D341Med (cell line): ENCODE results near the gene C1orf116.
A peak's percentile ranks its signal among the peaks of the same experiment; 100 is the strongest.
"Not testable (repeated sequence)": the region's sequence is repeated elsewhere in the genome, so short reads cannot be mapped to it uniquely, and the experiment has no call there.

Experiments
- DNase-seq: peaks from one replicate; pipeline ENCODE4 v3.0.0; 2012; ENCODE audit warnings: low spot score

The C1orf116 gene

DNA sequence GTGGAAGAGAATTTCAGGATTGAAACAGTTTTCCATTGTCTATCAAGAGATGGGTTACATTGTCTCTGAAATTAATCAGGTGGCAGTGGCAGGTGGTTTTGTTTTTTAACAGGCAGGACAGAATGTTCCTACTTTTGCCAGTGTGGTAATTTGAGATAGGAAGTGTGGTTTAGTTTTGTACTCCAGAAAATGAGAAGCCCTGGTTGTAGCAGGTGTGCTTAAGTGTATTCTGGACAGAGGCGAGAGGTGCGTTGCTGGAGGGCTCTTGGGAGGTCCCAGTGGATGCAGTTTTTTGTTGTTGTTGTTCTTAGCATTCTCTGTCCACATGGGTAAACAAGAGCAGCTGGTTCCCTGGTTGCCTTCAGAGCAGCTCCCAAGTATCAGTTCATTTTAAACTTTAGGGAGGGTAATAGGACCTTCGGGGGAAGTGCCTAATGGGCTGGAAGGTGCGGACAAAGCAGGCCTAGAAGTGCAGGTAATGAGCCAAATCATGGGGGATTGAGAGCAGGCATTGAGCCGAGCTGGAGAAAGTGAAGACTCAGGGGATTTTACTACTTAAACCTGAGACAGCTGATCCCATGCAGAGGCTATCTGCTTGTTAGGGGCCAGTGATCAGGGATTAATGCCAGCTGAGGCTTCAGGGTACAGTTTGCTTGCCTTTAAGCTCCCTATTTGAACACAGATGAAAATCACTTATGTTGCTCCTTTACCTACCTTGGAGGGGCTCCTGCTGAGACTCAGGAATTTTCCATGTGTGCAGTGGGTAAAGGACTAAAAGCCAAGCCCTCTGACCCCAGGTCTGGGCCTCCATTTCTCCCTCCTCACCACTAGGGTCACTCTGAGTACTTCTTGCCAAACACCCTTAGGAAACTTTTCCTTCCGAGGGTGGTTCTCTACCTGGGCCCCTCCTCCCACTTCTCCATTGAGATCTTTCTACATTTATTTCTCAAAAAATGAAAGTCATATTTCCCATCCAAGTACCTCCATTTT lies 26.6 kb upstream of the C1orf116 start:
- peak; percentile 45 for DNase-seq

DNA sequence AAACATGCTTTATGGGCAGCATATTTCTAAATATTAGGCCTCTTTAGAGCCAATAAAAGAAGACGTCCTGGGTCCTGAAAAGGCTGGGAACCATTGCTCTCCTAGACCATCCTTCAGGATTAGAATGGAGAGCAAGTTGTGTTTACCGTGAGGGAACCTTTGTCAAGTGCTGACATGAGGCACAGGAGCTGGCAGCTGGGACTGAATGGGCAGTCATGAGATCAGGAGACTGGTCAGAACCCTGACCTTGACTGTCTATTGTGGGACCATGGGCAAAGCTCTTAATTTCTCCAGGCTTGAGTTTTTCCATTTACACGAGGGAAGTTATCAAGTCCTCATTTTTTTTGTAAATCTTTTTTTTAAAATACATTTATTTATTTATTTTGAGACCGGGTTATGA lies 25.7 kb upstream of the C1orf116 start:
- DNase-seq, result no peak

DNA sequence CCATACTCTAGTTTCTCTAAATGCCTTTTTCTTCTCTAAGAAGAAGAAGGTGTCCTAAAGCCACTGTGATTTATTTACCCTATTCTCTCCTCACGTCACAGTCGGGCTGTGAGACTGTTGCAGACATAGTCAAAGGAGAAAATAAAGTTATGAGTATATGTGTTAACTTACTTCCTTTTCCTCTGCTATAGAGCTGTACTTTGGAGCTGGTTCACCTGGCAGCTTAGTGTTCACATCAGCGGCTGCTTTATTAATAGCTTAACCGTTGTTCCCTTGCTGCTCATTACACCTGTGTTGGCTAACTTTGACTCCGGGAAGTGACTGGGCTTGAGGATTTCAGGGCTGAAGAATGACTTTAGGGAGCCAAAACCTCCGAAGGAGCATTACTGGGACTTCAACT lies 24.1 kb upstream of the C1orf116 start:
- no peak for DNase-seq

DNA sequence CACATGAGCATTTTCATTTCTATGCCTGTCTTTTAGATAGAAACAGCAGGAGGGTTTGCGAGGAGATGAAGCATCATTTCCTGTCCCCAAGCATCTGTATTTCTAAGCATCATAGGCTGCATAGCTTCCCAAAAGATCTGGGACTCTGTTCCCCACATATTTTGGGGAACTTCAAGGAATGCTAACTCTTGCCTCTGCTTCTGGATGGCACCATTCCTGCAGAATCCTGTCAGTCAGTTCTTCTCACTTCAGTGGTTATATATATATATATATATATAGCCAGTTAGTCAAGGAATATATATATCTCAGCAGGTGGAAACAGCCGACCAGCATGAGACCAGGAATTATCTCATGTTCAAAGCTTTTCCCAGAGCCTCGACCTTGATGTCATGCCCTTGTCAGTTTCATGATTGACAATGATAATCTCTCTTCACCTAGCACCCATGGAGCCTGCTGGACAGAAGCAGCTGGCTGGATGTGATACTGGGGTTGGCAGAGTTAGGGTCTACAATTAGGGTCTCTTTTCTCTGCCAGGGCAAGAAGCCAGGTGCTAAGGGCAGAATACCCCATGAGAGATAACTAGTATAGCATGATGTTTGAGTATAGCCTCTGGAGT lies 22.9 kb upstream of the C1orf116 start:
- no peak for DNase-seq

DNA sequence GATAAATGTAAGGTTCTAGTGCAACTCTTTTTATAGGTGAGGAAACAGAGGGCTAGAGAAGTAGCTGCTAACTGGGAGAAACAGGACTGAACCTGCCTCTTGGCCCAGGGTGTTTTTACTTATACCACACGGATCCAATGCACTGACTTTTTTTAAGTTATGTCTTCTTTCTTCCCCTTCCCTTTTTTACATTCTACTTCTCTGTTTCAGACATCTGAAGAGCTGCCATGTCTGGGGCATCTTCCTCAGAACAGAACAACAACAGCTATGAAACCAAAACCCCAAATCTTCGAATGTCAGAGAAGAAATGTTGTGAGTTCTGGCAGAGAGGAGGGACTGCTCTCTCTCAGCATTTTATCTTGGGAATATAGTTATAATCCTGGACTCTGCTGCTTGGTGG lies 21.9 kb upstream of the C1orf116 start:
- no peak for DNase-seq

DNA sequence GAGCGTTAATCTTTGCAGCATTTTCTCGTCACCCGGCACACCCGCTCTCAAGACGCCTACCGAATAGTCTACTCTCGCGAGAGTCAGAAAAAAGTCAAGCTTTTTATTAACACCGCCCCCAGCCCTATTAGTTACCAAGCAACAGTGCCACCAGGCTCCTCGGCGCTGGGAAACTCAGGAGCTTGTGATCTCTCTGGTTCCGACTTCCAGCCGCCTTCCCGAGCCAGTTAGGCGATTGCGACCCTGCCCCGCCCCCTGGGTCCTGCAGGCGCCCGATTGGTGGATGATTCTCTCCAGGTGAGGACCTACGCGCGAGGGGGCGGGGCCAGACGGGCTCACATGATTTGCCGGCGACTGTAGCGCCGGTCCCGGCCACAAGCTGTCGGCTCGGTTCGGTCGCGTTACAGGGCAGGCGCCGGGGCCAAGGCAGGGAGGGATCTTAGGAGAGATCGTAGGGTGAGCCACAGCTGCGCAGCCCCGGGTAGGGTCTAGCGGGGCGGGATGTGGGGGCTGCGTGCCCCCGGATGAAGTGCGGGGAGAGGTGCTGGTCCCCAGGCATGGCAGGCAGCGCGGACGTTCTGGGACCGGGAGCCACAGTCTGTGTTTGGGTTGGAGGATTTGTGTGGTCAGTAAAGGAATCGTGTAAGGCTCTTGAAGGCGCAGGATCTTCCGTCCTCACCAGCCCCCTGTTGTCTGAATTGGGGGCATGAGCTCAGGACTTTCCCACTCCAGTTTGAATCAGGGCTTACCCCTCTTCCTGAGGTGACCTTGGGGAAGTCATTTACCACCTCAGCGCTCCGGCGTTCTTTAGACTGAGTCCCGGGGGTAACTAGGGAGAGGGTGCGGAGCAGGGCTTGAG lies 20.6 kb upstream of the C1orf116 start, which contains the start of gene PFKFB2:
PFKFB2 (plus strand) TSS at position 365 of the 859 bp plus-strand sequence. CDS start 1,443 bp downstream, outside the sequence.
- DNase-seq, result peak; percentile 95

DNA sequence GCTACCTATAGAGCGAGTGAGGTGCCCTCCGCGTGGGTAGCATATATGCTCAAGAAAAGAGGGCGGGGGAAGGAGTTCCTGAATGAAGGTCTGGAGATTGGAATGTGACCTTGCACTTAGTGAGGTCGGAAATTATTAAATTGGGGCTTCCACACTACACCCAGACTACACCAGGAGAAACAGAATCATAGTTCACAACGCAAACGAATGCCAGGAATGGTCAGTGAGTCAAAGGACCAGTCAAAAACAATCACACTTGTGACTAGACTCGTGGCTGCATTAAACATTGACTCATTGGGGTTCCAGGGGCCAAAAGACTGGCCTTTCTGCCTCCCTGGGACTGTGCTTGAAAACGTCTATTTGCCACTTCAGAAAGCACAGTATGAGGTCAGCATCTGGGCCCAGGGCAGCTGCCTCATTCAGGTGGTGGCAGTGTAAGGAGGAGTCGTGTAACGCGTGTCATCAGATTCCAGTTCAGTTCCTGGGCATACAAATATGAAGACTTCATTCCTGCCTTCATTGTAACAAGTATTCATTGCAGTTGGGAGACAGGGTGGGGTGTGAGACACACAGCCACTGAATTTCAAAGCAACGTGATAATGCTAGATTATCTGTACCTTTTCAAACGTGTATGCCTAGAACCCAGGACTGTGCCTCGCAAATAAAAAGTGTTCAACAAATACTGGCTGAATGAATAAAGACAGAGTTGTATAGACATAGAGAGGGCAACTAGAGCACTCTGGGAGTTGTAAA lies 18.8 kb upstream of the C1orf116 start, which contains the start of gene YOD1:
YOD1 (minus strand) TSS at position 18 of the 753 bp plus-strand sequence. CDS start 178 bp downstream, outside the sequence.
- no peak for DNase-seq

DNA sequence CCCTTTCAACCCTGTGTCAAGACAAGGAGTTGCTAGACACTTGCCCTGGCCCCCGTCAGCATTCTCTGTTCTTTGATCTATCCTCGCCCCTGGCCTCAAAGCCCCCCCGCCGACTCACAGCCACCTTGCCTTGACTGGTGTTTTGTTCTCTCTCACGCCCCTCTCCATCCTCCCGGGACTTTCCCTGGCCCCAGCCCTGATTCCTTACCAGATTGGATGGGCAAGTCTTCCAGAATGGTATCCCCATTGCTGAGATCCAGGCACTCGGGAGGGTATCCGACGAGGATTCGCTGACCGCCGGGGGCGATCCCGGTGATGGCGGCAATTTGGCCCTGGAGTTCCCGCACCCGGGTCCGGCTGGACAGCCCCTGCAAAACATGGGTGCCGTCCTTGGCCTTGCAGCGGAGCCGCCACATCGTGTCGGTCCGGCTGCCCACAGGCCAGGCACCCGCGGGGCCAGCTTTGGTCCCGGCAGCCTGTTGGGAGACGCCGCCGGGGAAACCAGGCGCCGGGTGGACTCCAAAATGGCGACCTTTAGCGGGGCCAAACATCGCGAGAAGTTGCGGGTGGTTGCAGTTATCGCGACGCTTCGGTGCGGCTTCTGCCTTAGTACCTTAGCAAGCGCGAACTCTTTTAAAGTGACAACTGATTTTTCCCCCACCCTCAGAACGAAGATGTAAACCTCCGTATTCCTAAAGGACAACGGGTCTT lies 18.1 kb upstream of the C1orf116 start:
- DNase-seq, result peak; percentile 91

DNA sequence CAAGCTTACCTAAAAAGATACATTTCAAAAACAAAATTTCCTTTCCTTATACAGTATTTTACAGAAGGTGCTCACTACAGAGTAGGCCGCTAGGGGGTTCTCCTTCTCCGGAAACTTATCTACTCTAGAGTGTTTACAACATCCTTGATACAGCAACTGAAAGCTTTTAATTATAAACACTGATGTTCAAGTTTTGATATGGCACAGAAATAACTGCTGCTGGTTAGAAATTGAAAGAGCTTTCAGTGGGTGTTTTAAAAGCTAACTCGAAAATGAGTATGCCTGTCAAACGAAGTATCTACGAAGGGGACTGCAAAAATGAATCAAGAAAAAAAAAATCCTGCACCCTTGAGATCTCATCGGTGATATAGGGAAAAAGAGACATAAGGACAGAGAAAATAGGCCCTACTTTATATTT lies 17.4 kb upstream of the C1orf116 start:
- peak; percentile 39 for DNase-seq

DNA sequence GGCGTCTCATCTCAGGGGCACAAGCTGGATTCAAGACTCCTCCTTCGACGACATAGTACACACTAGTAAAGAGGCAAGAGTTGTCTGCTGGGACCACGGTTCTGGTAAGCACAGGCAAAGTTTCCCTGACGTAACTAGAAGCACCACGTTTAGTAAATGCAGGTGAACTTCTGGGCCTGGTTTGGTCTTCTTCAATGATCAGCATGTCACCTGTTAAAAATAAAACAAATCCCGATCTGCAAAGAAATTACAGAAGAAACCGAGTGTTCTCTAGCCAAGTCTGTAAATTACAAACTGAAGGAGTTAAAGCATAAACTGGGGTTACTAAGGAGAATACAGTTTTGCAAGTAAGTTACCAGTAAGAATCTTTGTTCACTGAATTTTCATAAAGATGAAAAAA lies 17.0 kb upstream of the C1orf116 start:
- DNase-seq, result no peak

DNA sequence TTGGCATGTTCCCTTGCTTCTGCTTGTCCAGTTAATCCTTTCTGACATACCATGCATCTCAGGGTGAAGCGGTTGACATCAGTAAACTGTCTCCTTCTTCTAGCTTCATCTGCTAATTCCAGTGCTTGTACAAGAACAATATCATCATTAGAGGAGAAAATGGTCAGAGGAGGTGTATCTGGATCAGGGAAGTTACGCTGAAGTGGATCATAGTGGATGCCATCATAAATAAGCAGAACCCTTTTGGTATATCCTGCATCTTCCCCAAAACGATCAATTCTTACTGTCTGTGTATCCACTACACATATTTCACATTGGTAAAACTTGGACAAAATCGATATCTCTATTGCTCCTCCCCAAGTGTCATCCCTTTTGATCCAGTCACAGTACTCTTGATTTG lies 16.5 kb upstream of the C1orf116 start:
- no peak for DNase-seq

DNA sequence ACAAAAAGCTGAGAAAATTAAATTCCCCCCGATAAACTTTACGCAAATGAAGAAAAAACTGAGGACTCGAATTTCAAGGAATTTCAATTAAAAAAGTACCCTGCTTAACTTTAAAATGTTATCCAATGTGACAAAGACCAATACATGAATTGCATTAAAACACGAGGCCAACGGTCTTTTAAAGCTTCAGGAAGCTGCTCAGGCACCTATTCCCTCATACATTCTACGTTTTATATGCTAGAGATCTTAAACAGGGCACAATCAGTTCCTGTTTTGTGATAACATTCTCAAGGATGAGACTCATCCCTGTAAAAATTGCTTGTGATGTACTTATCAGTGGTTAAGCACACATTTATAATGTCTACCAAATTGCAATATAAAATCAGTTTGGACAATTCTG lies 15.5 kb upstream of the C1orf116 start:
- no peak for DNase-seq

DNA sequence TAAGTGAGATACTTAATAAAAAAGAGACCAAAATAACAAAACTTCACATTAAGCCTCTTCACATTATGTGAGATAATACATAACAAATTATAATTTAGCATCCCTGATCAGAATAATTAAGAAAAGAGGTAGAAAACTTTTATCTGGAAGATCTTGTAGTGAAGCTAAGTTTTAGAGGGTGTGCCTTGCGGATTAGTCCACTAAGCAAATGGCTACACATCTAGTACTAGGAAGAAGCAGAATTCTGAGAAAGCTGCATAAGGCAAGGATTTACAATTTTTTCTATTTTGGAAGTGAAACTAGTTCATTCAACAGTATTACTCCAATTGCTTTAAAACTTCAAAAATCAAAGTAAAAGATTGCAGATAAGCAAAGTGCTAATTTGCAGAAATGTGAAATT lies 14.9 kb upstream of the C1orf116 start:
- no peak for DNase-seq

DNA sequence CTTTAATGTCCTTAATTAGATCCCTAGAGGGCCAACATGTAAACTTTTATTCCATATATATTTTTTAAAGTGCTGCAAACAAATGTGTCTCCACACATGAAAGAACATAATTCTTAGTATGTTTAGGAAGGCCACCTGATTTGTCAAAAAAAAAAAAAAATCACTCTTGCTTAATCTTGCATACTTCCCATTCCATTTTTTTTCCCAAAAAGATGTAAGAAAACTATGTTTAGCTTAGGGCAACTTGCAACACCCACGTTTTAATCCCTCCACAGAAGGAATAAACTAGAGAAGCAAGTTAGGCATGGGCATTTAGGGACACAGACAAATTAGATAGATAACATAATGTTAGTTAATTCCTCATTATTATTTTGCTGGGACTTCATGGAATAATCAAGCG lies 12.9 kb upstream of the C1orf116 start:
- no peak for DNase-seq

DNA sequence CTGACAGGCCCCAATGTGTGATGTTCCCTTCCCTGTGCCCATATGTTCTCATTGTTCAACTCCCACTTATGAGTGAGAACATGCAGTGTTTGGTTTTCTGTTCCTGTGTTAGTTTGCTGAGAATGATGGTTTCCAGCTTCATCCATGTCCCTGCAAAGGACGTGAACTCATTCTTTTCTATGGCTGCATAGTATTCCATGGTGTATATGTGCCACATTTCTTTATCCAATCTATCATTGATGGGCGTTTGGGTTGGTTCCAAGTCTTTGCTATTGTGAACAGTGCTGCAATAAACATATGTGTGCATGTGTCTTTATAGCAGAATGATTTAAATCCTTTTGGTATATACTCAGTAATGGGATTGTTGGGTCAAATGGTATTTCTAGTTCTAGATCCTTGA lies 8.8 kb upstream of the C1orf116 start:
- DNase-seq, result not testable (repeated sequence)

DNA sequence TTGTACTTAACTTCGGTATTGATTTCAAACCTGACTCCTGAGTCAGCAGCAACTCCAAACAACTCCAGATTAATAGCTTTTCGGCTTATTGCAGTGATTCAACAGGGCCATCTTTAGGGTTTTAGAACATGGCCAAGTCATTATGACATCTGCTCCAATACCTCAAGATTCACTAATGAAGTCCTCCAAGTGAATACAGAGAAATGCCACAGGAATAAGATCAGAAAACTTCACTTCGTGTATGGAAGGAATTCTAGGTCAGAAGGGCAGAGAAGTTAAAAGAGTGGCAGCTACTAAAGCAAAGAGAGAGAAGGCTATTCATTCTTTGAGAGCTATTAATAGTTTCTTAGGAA lies 7.6 kb upstream of the C1orf116 start:
- DNase-seq, result no peak

DNA sequence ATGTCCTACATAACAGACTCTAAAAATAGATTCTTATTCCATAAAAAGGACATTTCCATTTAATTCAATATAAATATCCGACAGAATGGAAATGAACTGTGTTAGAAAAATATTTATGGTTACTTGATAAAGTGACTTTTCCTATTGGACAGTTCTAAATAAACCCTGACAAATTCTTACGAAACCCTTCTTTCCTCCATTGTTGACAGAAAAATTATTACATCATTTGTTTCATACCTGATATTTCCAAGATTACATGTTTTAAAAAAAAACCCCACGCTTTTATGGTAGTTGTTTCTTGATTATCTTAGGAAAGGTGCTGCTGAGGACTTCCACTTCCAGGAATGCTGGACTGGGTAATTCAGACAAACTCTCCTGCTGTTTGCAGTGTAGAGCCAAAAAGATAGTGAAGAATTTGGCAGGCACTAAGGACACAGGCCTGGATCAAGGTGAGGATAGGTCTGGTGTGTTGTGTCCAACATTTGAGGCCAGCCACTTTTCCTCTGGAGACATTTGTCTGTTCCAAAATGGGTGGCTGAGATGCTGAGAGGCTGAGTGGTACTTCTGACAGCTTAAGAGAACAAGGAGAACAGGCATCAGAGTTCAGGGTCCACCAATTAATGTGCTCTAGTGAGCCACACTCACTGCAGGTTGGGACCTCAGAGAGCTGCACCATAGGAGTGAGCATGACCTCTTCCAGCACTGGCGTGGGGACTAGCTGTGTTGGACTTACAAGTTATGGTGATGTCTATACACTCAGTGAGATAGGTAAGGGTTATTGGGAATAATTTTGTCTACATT lies 7.0 kb upstream of the C1orf116 start:
- DNase-seq, result no peak

DNA sequence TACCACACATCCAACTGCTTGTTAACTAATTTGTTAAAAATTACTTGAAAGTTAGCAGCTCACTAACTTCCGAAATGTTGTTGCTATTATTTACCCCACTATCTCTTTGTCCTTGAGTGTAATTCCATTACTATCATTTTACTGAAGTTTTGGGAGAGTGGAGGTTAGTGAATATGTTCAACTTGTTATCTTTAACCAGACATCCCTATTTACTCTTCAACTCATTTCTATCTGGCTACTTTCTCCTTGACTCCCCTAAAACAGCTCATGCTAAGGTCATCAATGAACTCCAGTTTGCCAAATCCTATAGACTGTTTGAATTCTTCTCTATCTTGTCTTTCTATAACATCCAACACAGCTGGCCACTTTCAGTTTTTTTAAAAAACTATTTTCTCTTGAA lies 4.3 kb upstream of the C1orf116 start:
- DNase-seq, result no peak

DNA sequence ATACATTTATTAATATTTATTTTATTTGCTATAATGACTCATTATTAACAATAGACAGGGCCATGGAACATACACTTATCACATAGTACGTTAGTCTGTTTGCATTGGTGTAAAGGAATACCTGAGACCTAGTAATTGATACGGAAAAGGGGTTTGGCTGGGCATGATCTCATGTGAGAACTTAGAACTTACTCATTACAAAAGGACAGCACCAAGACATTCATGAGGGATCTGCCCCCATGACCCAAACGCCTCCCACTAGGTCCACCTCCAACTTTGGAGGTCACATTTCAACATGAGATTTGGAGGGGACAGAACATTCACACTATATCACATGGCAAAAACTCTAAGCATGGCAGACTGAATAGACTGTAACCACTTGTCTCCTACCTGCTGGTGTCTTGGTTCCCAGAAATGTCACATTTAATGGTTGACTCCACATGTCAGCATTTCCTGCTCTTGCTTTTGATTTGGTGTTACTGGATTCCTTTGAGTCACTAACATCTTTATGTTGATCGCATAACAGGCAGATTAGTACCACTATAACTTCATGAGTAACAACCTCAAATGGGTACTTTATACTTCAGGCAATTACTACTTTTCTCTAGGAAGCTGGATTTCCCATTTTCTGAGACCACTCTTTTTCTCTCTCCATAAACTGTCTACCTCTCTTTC lies 3.5 kb upstream of the C1orf116 start:
- no peak for DNase-seq
